IPS-NIHi7 (cell line): ENCODE data around the gene WNK2.

Experiments
- DNase-seq: peaks from one replicate; pipeline ENCODE4 v3.0.0; 2012; ENCODE audit warnings: mixed read lengths; ENCODE audit errors: extremely low spot score

Gene WNK2

GRCh38 chr9:93218671-93219420, 34.9 kb downstream of the WNK2 start:
- DNase-seq = no peak

- DNase-seq = no peak
These were observed 35.8 kb downstream of the WNK2 start for GRCh38 chr9:93219692-93220091.

GRCh38 chr9:93220627-93221026, 36.7 kb downstream of the WNK2 start:
- DNase-seq = no peak

GRCh38 chr9:93221044-93221443, 37.1 kb downstream of the WNK2 start:
- no peak for DNase-seq

- DNase-seq = no peak
These were observed 38.9 kb downstream of the WNK2 start for GRCh38 chr9:93222890-93223259.

GRCh38 chr9:93223260-93224180, 39.6 kb downstream of the WNK2 start:
- DNase-seq = no peak

GRCh38 chr9:93224591-93224990, 40.7 kb downstream of the WNK2 start:
- peak; percentile 70 for DNase-seq

- no peak for DNase-seq
These were observed 41.5 kb downstream of the WNK2 start for GRCh38 chr9:93225417-93225816.

GRCh38 chr9:93225892-93226291, 42.0 kb downstream of the WNK2 start:
- DNase-seq = no peak

GRCh38 chr9:93226819-93227218, 42.9 kb downstream of the WNK2 start:
- no peak for DNase-seq

GRCh38 chr9:93228030-93228429, 44.1 kb downstream of the WNK2 start:
- DNase-seq = no peak

GRCh38 chr9:93228453-93228852, 44.5 kb downstream of the WNK2 start:
- no peak for DNase-seq

- DNase-seq = no peak
These were observed 45.7 kb downstream of the WNK2 start for GRCh38 chr9:93229636-93230035.

GRCh38 chr9:93230185-93230584, 46.2 kb downstream of the WNK2 start:
- DNase-seq = no peak

- no peak for DNase-seq
These were observed 46.7 kb downstream of the WNK2 start for GRCh38 chr9:93230601-93231000.

- no peak for DNase-seq
These were observed 47.3 kb downstream of the WNK2 start for GRCh38 chr9:93231121-93231694.

- no peak for DNase-seq
These were observed 47.8 kb downstream of the WNK2 start for GRCh38 chr9:93231716-93232115.

- no peak for DNase-seq
These were observed 48.5 kb downstream of the WNK2 start for GRCh38 chr9:93232388-93232960.

GRCh38 chr9:93233033-93233432, 49.1 kb downstream of the WNK2 start:
- no peak for DNase-seq

GRCh38 chr9:93234600-93234999, 50.7 kb downstream of the WNK2 start:
- no peak for DNase-seq

GRCh38 chr9:93235300-93235960, 51.5 kb downstream of the WNK2 start:
- no peak for DNase-seq
